IMR-90 (cell line): Measurements from ENCODE around the gene FAM168B. TPM values are rescaled to one million over a fixed set of nuclear protein-coding genes. Genes with fewer than 3 reads are reported as not detected.
A peak's percentile ranks its signal among the peaks of the same experiment; 100 is the strongest.

Source experiments
- ATAC-seq: fragments of 200-7000 bp; cut with Tn5 transposase; 2 replicates; pipeline ENCODE4 v1.9.1; 2020; ENCODE audit warnings: low read depth, mild to moderate bottlenecking, moderate library complexity
- BruUV-seq: library from RNA; stranded (reverse); fragments of 400-500 nt; replicated peaks from 2 replicates; lab custom pipeline; 2021; lab: Mats Ljungman, UMichigan
- CTCF ChIA-PET: fragments of 300-600 bp; formaldehyde crosslinking; extraction: SDS; loops from one replicate; lab custom pipeline; 2021; ENCODE audit warnings: antibody characterized with exemption; lab: Yijun Ruan, JAX
- POLR2A ChIA-PET: fragments of 300-600 bp; sonication (Branson Sonifier 250); formaldehyde crosslinking; loops from one replicate; lab custom pipeline; 2022; ENCODE audit warnings: antibody characterized with exemption; ENCODE audit not compliant: unreplicated experiment; lab: Charles Lee
- DNase-seq: peaks from one replicate; pipeline ENCODE4 v3.0.0; 2013
- H2AFZ ChIP-seq: replicated peaks from 2 replicates; pipeline ENCODE3; 2013; ENCODE audit warnings: low read length, mild to moderate bottlenecking; ENCODE audit not compliant: poor library complexity
- H2AK5ac ChIP-seq: 2 replicates; pipeline ENCODE4 v1.6.1; 2013; ENCODE audit warnings: low read depth, low read length, inconsistent platforms
- H2AK9ac ChIP-seq: replicated peaks from 2 replicates; pipeline ENCODE3; 2013; ENCODE audit warnings: mild to moderate bottlenecking, low read depth, low read length, moderate library complexity; ENCODE audit not compliant: poor library complexity
- H2BK120ac ChIP-seq: 2 replicates; pipeline ENCODE4 v1.6.1; 2013; ENCODE audit warnings: low read depth, low read length, inconsistent platforms
- H2BK15ac ChIP-seq: 3 replicates; pipeline ENCODE4 v1.6.1; 2013; ENCODE audit warnings: low read depth, low read length, inconsistent platforms
- H2BK20ac ChIP-seq: 2 replicates; pipeline ENCODE4 v1.6.1; 2013; ENCODE audit warnings: low read depth, mild to moderate bottlenecking, inconsistent platforms, low read length, moderate library complexity
- H2BK5ac ChIP-seq: 2 replicates; pipeline ENCODE4 v1.6.1; 2013; ENCODE audit warnings: mild to moderate bottlenecking, low read depth, low read length, inconsistent platforms; ENCODE audit not compliant: poor library complexity, severe bottlenecking
- H3K14ac ChIP-seq: replicated peaks from 2 replicates; pipeline ENCODE4 v1.6.1; 2013; ENCODE audit warnings: low read depth, low read length, inconsistent platforms
- H3K18ac ChIP-seq: 2 replicates; pipeline ENCODE4 v1.6.1; 2013; ENCODE audit warnings: low read depth, low read length, control low read depth
- H3K23ac ChIP-seq: 2 replicates; pipeline ENCODE4 v1.6.1; 2013; ENCODE audit warnings: low read depth, low read length, inconsistent platforms
- H3K27ac ChIP-seq: 2 replicates; pipeline ENCODE4 v1.5.1; 2013; ENCODE audit warnings: mild to moderate bottlenecking, control low read depth, low read length; ENCODE audit not compliant: insufficient read depth
- H3K27me3 ChIP-seq: 2 replicates; pipeline ENCODE4 v1.6.1; 2013; ENCODE audit warnings: low read length; ENCODE audit not compliant: control insufficient read depth, insufficient read depth
- H3K36me3 ChIP-seq: 2 replicates; pipeline ENCODE4 v1.6.1; 2013; ENCODE audit warnings: low read length, mixed read lengths; ENCODE audit not compliant: control insufficient read depth, insufficient read depth
- H3K4ac ChIP-seq: 2 replicates; pipeline ENCODE4 v1.6.1; 2013; ENCODE audit warnings: low read depth, low read length, inconsistent platforms
- H3K4me1 ChIP-seq: 2 replicates; pipeline ENCODE4 v1.6.1; 2013; ENCODE audit warnings: low read length, mixed read lengths; ENCODE audit not compliant: control insufficient read depth, insufficient read depth
- H3K4me2 ChIP-seq: 2 replicates; pipeline ENCODE4 v1.6.1; 2013; ENCODE audit warnings: low read depth, mild to moderate bottlenecking, control low read depth, low read length, moderate library complexity
- H3K4me3 ChIP-seq: 2 replicates; pipeline ENCODE4 v1.5.1; 2013; ENCODE audit warnings: low read depth, mild to moderate bottlenecking, control low read depth, low read length, moderate library complexity; ENCODE audit not compliant: insufficient read depth
- H3K56ac ChIP-seq: 2 replicates; pipeline ENCODE4 v1.6.1; 2013; ENCODE audit warnings: low read length, inconsistent platforms; ENCODE audit not compliant: insufficient read depth; ENCODE audit errors: extremely low read depth
- H3K79me1 ChIP-seq, 2 experiments: 2 replicates each; pipeline ENCODE4 v1.6.1; 2013; ENCODE audit warnings: low read length in 2 of 2, inconsistent platforms in 1 of 2, low read depth in 1 of 2
- H3K9ac ChIP-seq: 2 replicates; pipeline ENCODE4 v1.6.1; 2013; ENCODE audit warnings: low read depth, low read length, control low read depth
- H3K9me1 ChIP-seq: 2 replicates; pipeline ENCODE4 v1.6.1; 2013; ENCODE audit warnings: low read length, inconsistent platforms; ENCODE audit not compliant: insufficient read depth
- H3K9me3 ChIP-seq: 2 replicates; pipeline ENCODE4 v1.6.1; 2013; ENCODE audit warnings: low read length; ENCODE audit not compliant: control insufficient read depth, insufficient read depth
- H4K20me1 ChIP-seq: 2 replicates; pipeline ENCODE4 v1.6.1; 2013; ENCODE audit warnings: low read length, inconsistent platforms; ENCODE audit not compliant: insufficient read depth
- H4K5ac ChIP-seq: 2 replicates; pipeline ENCODE4 v1.6.1; 2013; ENCODE audit warnings: mild to moderate bottlenecking, low read depth, low read length, control low read depth
- H4K8ac ChIP-seq, 2 experiments: 2 replicates each; pipeline ENCODE4 v1.6.1; 2013; ENCODE audit warnings: low read depth in 2 of 2, low read length in 2 of 2, control low read depth in 1 of 2, inconsistent platforms in 1 of 2
- H4K91ac ChIP-seq: 2 replicates; pipeline ENCODE4 v1.6.1; 2013; ENCODE audit warnings: low read depth, low read length, inconsistent platforms; ENCODE audit not compliant: insufficient read depth
- BHLHE40 ChIP-seq: fragments of 150-350 bp; IDR thresholded peaks from 2 replicates; pipeline ENCODE4 v1.6.1; 2016; ENCODE audit warnings: mild to moderate bottlenecking, low read depth, low read length
- CTCF ChIP-seq: conservative IDR thresholded peaks from 2 replicates; pipeline ENCODE4 v1.5.1; 2012; ENCODE audit warnings: mild to moderate bottlenecking, low read depth, low read length, improper control_type of control experiment
- MAFK ChIP-seq: IDR thresholded peaks from 2 replicates; pipeline ENCODE4 v1.6.1; 2012; ENCODE audit warnings: low read depth, low read length, improper control_type of control experiment
- MAZ ChIP-seq: IDR thresholded peaks from 2 replicates; pipeline ENCODE4 v1.6.1; 2012; ENCODE audit warnings: low read depth, mild to moderate bottlenecking, low read length, improper control_type of control experiment, moderate library complexity, borderline replicate concordance
- NFE2L2 ChIP-seq: fragments of 150-350 bp; IDR thresholded peaks from 2 replicates; pipeline ENCODE4 v1.6.1; 2016; ENCODE audit warnings: low read depth, mild to moderate bottlenecking, low read length
- POLR2A ChIP-seq: IDR thresholded peaks from 2 replicates; pipeline ENCODE4 v1.6.1; 2012; ENCODE audit warnings: mild to moderate bottlenecking, low read depth, low read length
- WGBS, 2 experiments: methylation state at CpG; one replicate each; pipeline versions ENCODE4 v1.1.5 to v1.1.7; 2013; ENCODE audit warnings: missing lambda C conversion rate in 2 of 2; ENCODE audit not compliant: insufficient read length in 1 of 2; ENCODE audit errors: extremely low coverage in 2 of 2; 5-methylcytosine and 5-hydroxymethylcytosine counted together
- dilution Hi-C: fragments of 300-500 bp; cut with HindIII; formaldehyde crosslinking; loops from one replicate; pipeline ENCODE4 v1.14.3; 2018; ENCODE audit warnings: low sequenced_read_pairs; ENCODE audit not compliant: unreplicated experiment
- in situ Hi-C: fragments of 300-500 bp; cut with MboI; formaldehyde crosslinking; loops from 3 replicates; pipeline ENCODE4 v1.14.3; 2019; ENCODE audit warnings: low sequenced_read_pairs, inconsistent platforms, mixed read lengths
- intact Hi-C: fragments of 100-400 bp; cut with micrococcal nuclease; formaldehyde crosslinking; loops from 2 replicates; pipeline ENCODE4 v1.10.0; 2022
- polyA plus RNA-seq, 3 experiments: library from polyadenylated mRNA; depleted of rRNA; stranded (reverse); fragments of >200 nt; gene quantifications; 2 replicates each; pipeline ENCODE4 v1.2.3, GENCODE V29; 2012; ENCODE audit warnings: low replicate concordance in 1 of 3
- total RNA-seq: library from RNA; depleted of rRNA; stranded (reverse); fragments of >200 nt; gene quantifications from 2 replicates; pipeline ENCODE4 v1.2.3, GENCODE V29; 2012

The FAM168B gene
- total and polyA plus RNA-seq, 2 of the 4 experiments (the other 2 are of a cell fraction): 76.4 to 106 TPM

- Histone ChIP-seq H2BK15ac (no peak overlapping the region), H3K27me3 (peaks cover 24% of the 10 kb centered on the region; the same call in 1 of the 2 replicates), H3K27ac (no peak overlapping the region), H3K18ac (no peak overlapping the region), H2AFZ (peak overlapping the region; percentile 49), H3K9me1 (no peaks in the 10 kb centered on the region), H2BK120ac (no peak overlapping the region), H3K56ac (no peak overlapping the region), H3K23ac (no peak overlapping the region), H3K9me3 (no peaks in the 10 kb centered on the region), H4K8ac (no peak overlapping the region), H2AK9ac (peak overlapping the region; percentile 65), H4K5ac (no peak overlapping the region), H3K14ac (no peak overlapping the region), H4K91ac (no peak overlapping the region), H3K4me1 (no peaks in the 10 kb centered on the region), H2AK5ac (no peak overlapping the region), H3K4me2 (no peak overlapping the region), H3K36me3 (no peaks in the 10 kb centered on the region; the same call in none of the 2 replicates), H4K20me1 (peaks cover under 1% of the 10 kb centered on the region; the same call in 1 of the 2 replicates), H2BK20ac (no peak overlapping the region), H3K4ac (no peak overlapping the region), H3K79me1 (no peaks in the 10 kb centered on the region), H3K9ac (no peak overlapping the region), H3K4me3 (no peak overlapping the region), H2BK5ac (no peak overlapping the region)
- DNase-seq (peak; percentile 35), ATAC-seq (no peak)
- TF ChIP-seq CTCF (no peak), NFE2L2 (no peak), BHLHE40 (no peak), MAZ (no peak), MAFK (no peak), POLR2A (no peak)
- WGBS, 2 experiments: 35% methylated on average over 37 of the region's 75 CpGs; no CpG with 5 or more reads in 1 of the 2 experiments
- in situ Hi-C loops (no loop called here), intact Hi-C loops (no loop called here), dilution Hi-C loops (no loop called here)
- ChIA-PET CTCF (no interaction called here), POLR2A (no interaction called here)
- no TSS peak for BruUV-seq
Observed at GRCh38 chr2:131039908-131040660, 53.2 kb downstream of the FAM168B start.
